HS-5 (cell line): ENCODE results near the gene MRPL14.
"Not testable (repeated sequence)": the region's sequence is repeated elsewhere in the genome, so short reads cannot be mapped to it uniquely, and the experiment has no call there.

Source experiments
- DNase-seq: peaks from one replicate; pipeline ENCODE4 v3.0.0-alpha.2; 2012; ENCODE audit warnings: low read depth

Gene MRPL14

GRCh38 chr6:44097782-44098317 lies 29.4 kb downstream of the MRPL14 start:
- no peak for DNase-seq

GRCh38 chr6:44096612-44097011 lies 30.6 kb downstream of the MRPL14 start:
- DNase-seq = no peak

- DNase-seq = not testable (repeated sequence)
These were observed 32.0 kb downstream of the MRPL14 start for GRCh38 chr6:44095243-44095623.

GRCh38 chr6:44094403-44095242 lies 32.6 kb downstream of the MRPL14 start:
- no peak for DNase-seq

GRCh38 chr6:44093750-44094402 lies 33.4 kb downstream of the MRPL14 start:
- DNase-seq = no peak

- DNase-seq = no peak
These were observed 34.2 kb downstream of the MRPL14 start for GRCh38 chr6:44093066-44093465.

- DNase-seq = no peak
These were observed 35.0 kb downstream of the MRPL14 start for GRCh38 chr6:44091981-44092884.

- not testable (repeated sequence) for DNase-seq
These were observed 35.9 kb downstream of the MRPL14 start for GRCh38 chr6:44091356-44091755.

- DNase-seq = no peak
These were observed 36.8 kb downstream of the MRPL14 start for GRCh38 chr6:44090465-44090864.

- no peak for DNase-seq
These were observed 38.2 kb downstream of the MRPL14 start for GRCh38 chr6:44088827-44089590.

GRCh38 chr6:44087623-44088022 lies 39.6 kb downstream of the MRPL14 start:
- DNase-seq = no peak

GRCh38 chr6:44086931-44087574 lies 40.2 kb downstream of the MRPL14 start:
- no peak for DNase-seq

GRCh38 chr6:44085219-44085618 lies 42.0 kb downstream of the MRPL14 start:
- DNase-seq = no peak

- DNase-seq = no peak
These were observed 42.8 kb downstream of the MRPL14 start for GRCh38 chr6:44084231-44085014.

- DNase-seq = no peak
These were observed 44.4 kb downstream of the MRPL14 start for GRCh38 chr6:44082872-44083321.

GRCh38 chr6:44081753-44082152 lies 45.5 kb downstream of the MRPL14 start:
- DNase-seq = no peak

- no peak for DNase-seq
These were observed 46.4 kb downstream of the MRPL14 start for GRCh38 chr6:44080561-44081521.

GRCh38 chr6:44079672-44080071 lies 47.6 kb downstream of the MRPL14 start:
- DNase-seq = no peak
